Astrocyte (in vitro differentiated cells and primary cell): Measurements from ENCODE around the gene ZNF81.
"Not testable (repeated sequence)": the region's sequence is repeated elsewhere in the genome, so short reads cannot be mapped to it uniquely, and the experiment has no call there.

Experiments used
- EZH2 ChIP-seq: IDR thresholded peaks from 2 replicates; pipeline ENCODE4 v1.6.1; 2012; ENCODE audit warnings: mild to moderate bottlenecking, low read length, inconsistent platforms; ENCODE audit not compliant: insufficient read depth
- TF ChIP-seq, protein P1 (sequence below): IDR thresholded peaks from 2 replicates; pipeline ENCODE4 v1.5.1; 2011; ENCODE audit warnings: low read depth, mild to moderate bottlenecking, inconsistent platforms, low read length, moderate library complexity; ENCODE audit not compliant: insufficient read depth

GRCh38 chrX:47805844-47806243 is 30.9 kb upstream of the ZNF81 start:
- TF ChIP-seq, protein P1, sequence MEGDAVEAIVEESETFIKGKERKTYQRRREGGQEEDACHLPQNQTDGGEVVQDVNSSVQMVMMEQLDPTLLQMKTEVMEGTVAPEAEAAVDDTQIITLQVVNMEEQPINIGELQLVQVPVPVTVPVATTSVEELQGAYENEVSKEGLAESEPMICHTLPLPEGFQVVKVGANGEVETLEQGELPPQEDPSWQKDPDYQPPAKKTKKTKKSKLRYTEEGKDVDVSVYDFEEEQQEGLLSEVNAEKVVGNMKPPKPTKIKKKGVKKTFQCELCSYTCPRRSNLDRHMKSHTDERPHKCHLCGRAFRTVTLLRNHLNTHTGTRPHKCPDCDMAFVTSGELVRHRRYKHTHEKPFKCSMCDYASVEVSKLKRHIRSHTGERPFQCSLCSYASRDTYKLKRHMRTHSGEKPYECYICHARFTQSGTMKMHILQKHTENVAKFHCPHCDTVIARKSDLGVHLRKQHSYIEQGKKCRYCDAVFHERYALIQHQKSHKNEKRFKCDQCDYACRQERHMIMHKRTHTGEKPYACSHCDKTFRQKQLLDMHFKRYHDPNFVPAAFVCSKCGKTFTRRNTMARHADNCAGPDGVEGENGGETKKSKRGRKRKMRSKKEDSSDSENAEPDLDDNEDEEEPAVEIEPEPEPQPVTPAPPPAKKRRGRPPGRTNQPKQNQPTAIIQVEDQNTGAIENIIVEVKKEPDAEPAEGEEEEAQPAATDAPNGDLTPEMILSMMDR, result not testable (repeated sequence)
- not testable (repeated sequence) for TF ChIP-seq EZH2
